HG03108 (cell line): Measurements from ENCODE around the gene PIP4K2C.
"Not testable (repeated sequence)": the region's sequence is repeated elsewhere in the genome, so short reads cannot be mapped to it uniquely, and the experiment has no call there.

Experiments
- ATAC-seq: cut with Tn5 transposase; IDR thresholded peaks from one replicate; pipeline ENCODE4 v1.9.1; 2021; ENCODE audit warnings: moderate library complexity; ENCODE audit not compliant: unreplicated experiment

Gene PIP4K2C

GRCh38 chr12:57609101-57609780 lies 18.2 kb downstream of the PIP4K2C start:
- no peak for ATAC-seq

- no peak for ATAC-seq
Measured at GRCh38 chr12:57609781-57610553, 19.0 kb downstream of the PIP4K2C start.

GRCh38 chr12:57610554-57611107 lies 19.6 kb downstream of the PIP4K2C start:
- ATAC-seq, result no peak

GRCh38 chr12:57611108-57611826 lies 20.3 kb downstream of the PIP4K2C start, which contains the start of gene ARHGEF25:
Gene ARHGEF25 (plus strand): TSS chr12:57611435. CDS start chr12:57611895, 460 bp downstream.
- no peak for ATAC-seq

- ATAC-seq, result no peak
Measured at GRCh38 chr12:57611827-57612710, 21.1 kb downstream of the PIP4K2C start.

GRCh38 chr12:57612711-57613426 lies 21.9 kb downstream of the PIP4K2C start:
- no peak for ATAC-seq

- ATAC-seq, result no peak
Measured at GRCh38 chr12:57613427-57614109, 22.6 kb downstream of the PIP4K2C start.

GRCh38 chr12:57614178-57614947 lies 23.4 kb downstream of the PIP4K2C start:
- peak; percentile 49 for ATAC-seq

GRCh38 chr12:57614948-57615500 lies 24.0 kb downstream of the PIP4K2C start:
- no peak for ATAC-seq

GRCh38 chr12:57615637-57616036 lies 24.6 kb downstream of the PIP4K2C start:
- no peak for ATAC-seq

- ATAC-seq, result no peak
Measured at GRCh38 chr12:57616383-57617101, 25.6 kb downstream of the PIP4K2C start.

- ATAC-seq, result no peak
Measured at GRCh38 chr12:57617942-57618341, 26.9 kb downstream of the PIP4K2C start.

GRCh38 chr12:57618431-57618830 lies 27.4 kb downstream of the PIP4K2C start:
- ATAC-seq, result not testable (repeated sequence)

- ATAC-seq, result no peak
Measured at GRCh38 chr12:57618966-57619433, 28.0 kb downstream of the PIP4K2C start.

GRCh38 chr12:57619434-57620244 lies 28.6 kb downstream of the PIP4K2C start:
- no peak for ATAC-seq

GRCh38 chr12:57620245-57620935 lies 29.4 kb downstream of the PIP4K2C start:
- no peak for ATAC-seq
